ENCODE measurements around the gene FCSK. TPM values are rescaled to one million over a fixed set of nuclear protein-coding genes. Genes with fewer than 3 reads are reported as not detected.
"Not testable (repeated sequence)": the region's sequence is repeated elsewhere in the genome, so short reads cannot be mapped to it uniquely, and the experiment has no call there.

The FCSK gene
- total RNA-seq, 3 donors from 2014 or later = 30.1 to 47.4 (median 33.0) TPM

DNA sequence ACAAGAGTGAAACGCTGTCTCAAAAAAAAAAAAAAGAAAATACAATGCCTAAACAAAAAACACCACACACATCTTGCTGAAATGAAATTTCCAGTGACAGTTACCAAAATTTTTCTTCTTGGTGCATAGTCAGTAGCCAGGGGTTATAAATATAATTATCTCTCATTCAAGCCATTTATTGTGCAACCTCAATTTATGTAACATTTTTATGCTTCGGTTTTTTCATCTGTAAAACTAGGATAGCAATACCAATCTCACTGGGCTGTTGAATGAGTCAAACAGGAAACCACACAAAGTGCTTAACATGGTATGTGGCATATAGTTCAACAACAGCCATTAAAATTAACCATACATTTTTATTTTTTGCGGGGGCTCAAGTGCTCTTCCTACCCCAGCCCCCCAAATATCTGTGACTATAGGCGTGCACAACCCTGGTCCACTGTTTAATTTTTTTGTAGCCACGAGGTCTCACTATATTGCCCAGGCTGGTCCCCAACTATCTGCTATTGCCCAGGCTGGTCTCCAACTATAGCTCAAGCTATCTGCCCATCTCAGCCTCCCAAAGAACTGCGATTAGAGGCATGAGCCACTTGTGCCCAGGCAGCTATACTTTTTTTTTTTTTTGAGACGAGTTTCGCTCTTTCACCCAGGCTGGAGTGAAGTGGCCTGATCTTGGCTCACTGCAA lies 66.4 kb downstream of the FCSK start:
- H3K4me1 ChIP-seq (ENCODE audit: low read depth) = peaks cover 16% of the 10 kb centered on the region
- DNase-seq (no peak), ATAC-seq (no peak)
- intact Hi-C loops (cut with DNase I, micrococcal nuclease) = no loop called here
- TF ChIP-seq, protein P1, sequence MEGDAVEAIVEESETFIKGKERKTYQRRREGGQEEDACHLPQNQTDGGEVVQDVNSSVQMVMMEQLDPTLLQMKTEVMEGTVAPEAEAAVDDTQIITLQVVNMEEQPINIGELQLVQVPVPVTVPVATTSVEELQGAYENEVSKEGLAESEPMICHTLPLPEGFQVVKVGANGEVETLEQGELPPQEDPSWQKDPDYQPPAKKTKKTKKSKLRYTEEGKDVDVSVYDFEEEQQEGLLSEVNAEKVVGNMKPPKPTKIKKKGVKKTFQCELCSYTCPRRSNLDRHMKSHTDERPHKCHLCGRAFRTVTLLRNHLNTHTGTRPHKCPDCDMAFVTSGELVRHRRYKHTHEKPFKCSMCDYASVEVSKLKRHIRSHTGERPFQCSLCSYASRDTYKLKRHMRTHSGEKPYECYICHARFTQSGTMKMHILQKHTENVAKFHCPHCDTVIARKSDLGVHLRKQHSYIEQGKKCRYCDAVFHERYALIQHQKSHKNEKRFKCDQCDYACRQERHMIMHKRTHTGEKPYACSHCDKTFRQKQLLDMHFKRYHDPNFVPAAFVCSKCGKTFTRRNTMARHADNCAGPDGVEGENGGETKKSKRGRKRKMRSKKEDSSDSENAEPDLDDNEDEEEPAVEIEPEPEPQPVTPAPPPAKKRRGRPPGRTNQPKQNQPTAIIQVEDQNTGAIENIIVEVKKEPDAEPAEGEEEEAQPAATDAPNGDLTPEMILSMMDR (IDR thresholded peaks at IDR 0.05) = no peak
- no peak overlapping the region for H3K4me3 ChIP-seq
- H3K36me3 ChIP-seq (ENCODE audit: low read depth) = peaks cover 9% of the 10 kb centered on the region
- H3K9me3 ChIP-seq = no peaks in the 10 kb centered on the region

GRCh38 chr16:70522216-70523075 lies 68.1 kb downstream of the FCSK start:
- Histone ChIP-seq H3K4me3 (peak overlapping the region; percentile 79), H3K36me3 (ENCODE audit: low read depth) (no peaks in the 10 kb centered on the region), H3K9me3 (no peaks in the 10 kb centered on the region), H3K4me1 (ENCODE audit: low read depth) (peaks cover 23% of the 10 kb centered on the region)
- DNase-seq = no peak
- intact Hi-C loops (cut with DNase I, micrococcal nuclease) = no loop called here
- no peak for ATAC-seq
- TF ChIP-seq, protein P1 (IDR thresholded peaks at IDR 0.05) = no peak

DNA sequence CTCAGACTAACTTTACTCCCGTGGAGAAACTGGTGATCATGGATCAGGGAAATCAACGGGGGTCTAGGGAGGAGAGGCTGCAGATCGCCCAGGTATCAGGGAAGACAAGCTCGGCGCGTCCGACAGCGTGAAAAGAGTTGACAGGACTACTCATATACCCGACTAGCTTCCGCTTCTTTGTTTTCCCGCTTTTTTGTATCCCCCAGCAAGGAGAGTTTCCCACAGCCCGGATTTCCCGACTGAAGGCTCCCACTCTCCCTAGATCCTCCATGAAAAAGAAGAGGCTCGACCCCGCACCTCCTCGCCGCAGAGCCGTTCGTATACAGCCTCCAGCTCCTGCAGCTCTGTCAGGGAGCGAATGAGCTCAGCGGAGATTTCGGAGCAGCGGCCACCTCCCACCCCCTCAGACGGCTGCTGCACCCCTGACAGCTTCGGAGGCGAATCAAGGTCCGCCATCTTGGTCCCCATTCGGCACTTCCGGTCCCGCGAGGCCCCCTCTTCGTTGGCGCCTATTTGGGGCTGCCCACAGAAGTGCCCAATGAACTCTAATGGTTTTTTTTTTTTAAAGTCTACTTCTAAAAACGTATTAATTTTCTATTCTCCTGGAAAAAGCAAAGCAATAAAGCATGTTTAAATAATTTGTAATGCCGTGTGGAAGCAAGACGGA lies 68.8 kb downstream of the FCSK start, which contains the start of gene COG4:
COG4 (minus strand) TSS at position 479 of the 667 bp plus-strand sequence; CDS start at position 468, 11 bp downstream.
- intact Hi-C loops (cut with DNase I, micrococcal nuclease) = no loop called here
- DNase-seq (peak; percentile 91 to 92 (median 92)), ATAC-seq (peak; percentile 94)
- Histone ChIP-seq H3K4me1 (ENCODE audit: low read depth) (peaks cover 23% of the 10 kb centered on the region), H3K4me3 (peak within 1 kb of the TSS; percentile 79), H3K36me3 (ENCODE audit: low read depth) (no peaks in the 10 kb centered on the region), H3K9me3 (no peaks in the 10 kb centered on the region)
- TF ChIP-seq, protein P1 (IDR thresholded peaks at IDR 0.05) = no peak

GRCh38 chr16:70523743-70524398 lies 69.5 kb downstream of the FCSK start, which contains the start of gene SF3B3:
TSS of gene SF3B3 (plus strand) at chr16:70523816. CDS start at chr16:70526657, 2,841 bp downstream.
- H3K4me3 ChIP-seq = peak within 1 kb of the TSS; percentile 79
- ATAC-seq (peak; percentile 83), DNase-seq (peak; percentile 70 to 82 (median 76))
- intact Hi-C loops (cut with DNase I, micrococcal nuclease) = no loop called here
- H3K9me3 ChIP-seq = no peaks in the 10 kb centered on the region
- peaks cover 23% of the 10 kb centered on the region for H3K4me1 ChIP-seq (ENCODE audit: low read depth)
- TF ChIP-seq, protein P1 (IDR thresholded peaks at IDR 0.05) = no peak
- no peaks in the 10 kb centered on the region for H3K36me3 ChIP-seq (ENCODE audit: low read depth)

DNA sequence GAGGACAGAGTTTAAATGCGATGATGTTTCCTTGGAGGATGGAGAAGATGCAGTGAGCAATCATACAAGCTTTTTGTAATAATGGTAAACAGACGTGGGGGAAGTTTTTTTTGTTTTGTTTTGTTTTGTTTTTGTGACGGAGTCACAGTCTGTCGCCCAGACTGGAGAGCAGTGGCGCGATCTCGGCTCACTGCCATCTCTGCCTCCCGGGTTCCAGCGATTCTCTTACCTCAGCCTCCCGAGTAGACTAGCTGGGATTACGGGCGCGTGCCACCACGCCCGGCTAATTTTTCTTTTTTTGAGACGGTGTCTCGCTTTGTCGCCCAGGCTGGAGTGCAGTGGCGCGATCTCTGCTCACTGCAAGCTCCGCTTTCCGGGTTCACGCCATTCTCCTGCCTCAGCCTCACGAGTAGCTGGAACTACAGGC lies 70.0 kb downstream of the FCSK start:
- intact Hi-C loops (cut with DNase I, micrococcal nuclease); H3K9me3 ChIP-seq; H3K36me3 ChIP-seq (ENCODE audit: low read depth): not testable (repeated sequence)
- peak; percentile 26 to 51 (median 50) for DNase-seq
- Histone ChIP-seq H3K4me1 (ENCODE audit: low read depth) (peaks cover 23% of the 10 kb centered on the region), H3K4me3 (peak overlapping the region; percentile 79)
- peak; percentile 27 for ATAC-seq
